Testis (tissue), 2 donors: ENCODE data around the gene TPBG.

Experiments used
- POLR2A ChIP-seq: fragments of 450-650 bp; IDR thresholded peaks from one replicate; pipeline ENCODE4 v1.6.1; 2017; ENCODE audit warnings: antibody characterized with exemption, mild to moderate bottlenecking, moderate library complexity
- TF ChIP-seq, protein P1 (sequence below), 3 experiments: fragments of 450-650 bp in 2 of 3; fragments of 200-600 bp in 1 of 3; sonication (generic) in 1 of 3; IDR thresholded peaks; one replicate each; pipeline ENCODE4 v1.5.1; 2016 to 2019; ENCODE audit warnings: antibody characterized with exemption in 3 of 3, mild to moderate bottlenecking in 2 of 3, moderate library complexity in 1 of 3

DNA sequence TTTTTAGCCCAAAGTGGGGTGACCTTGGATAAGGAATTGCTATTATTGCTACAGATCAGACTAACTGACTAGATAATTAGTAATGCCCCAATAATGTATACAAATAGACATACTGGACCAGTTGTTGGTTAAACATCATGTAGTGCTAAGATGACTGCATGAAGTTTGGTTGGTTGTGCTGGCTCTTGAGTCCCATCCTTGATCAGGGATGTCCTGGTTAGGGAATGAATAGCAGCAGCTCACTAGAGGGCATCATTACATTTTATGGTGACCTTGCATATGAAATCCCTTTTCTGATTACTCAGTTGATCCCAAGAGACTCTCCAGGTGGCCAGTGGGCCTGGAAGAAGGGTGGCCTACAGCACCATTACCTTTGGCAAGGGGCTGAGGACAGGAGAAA lies 10.9 kb downstream of the TPBG start:
- TF ChIP-seq, protein P1, sequence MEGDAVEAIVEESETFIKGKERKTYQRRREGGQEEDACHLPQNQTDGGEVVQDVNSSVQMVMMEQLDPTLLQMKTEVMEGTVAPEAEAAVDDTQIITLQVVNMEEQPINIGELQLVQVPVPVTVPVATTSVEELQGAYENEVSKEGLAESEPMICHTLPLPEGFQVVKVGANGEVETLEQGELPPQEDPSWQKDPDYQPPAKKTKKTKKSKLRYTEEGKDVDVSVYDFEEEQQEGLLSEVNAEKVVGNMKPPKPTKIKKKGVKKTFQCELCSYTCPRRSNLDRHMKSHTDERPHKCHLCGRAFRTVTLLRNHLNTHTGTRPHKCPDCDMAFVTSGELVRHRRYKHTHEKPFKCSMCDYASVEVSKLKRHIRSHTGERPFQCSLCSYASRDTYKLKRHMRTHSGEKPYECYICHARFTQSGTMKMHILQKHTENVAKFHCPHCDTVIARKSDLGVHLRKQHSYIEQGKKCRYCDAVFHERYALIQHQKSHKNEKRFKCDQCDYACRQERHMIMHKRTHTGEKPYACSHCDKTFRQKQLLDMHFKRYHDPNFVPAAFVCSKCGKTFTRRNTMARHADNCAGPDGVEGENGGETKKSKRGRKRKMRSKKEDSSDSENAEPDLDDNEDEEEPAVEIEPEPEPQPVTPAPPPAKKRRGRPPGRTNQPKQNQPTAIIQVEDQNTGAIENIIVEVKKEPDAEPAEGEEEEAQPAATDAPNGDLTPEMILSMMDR (IDR thresholded peaks at IDR 0.05): no peak
- TF ChIP-seq POLR2A: no peak
